DMS153 treated with DMSO at 0.1 percent for 48 hours (cell line): Measurements from ENCODE around the gene MADCAM1.

Experiments
- DNase-seq: peaks from one replicate; lab custom pipeline; 2025; ENCODE audit not compliant: unreplicated experiment; lab: John Stamatoyannopoulos, UW

Gene MADCAM1

DNA sequence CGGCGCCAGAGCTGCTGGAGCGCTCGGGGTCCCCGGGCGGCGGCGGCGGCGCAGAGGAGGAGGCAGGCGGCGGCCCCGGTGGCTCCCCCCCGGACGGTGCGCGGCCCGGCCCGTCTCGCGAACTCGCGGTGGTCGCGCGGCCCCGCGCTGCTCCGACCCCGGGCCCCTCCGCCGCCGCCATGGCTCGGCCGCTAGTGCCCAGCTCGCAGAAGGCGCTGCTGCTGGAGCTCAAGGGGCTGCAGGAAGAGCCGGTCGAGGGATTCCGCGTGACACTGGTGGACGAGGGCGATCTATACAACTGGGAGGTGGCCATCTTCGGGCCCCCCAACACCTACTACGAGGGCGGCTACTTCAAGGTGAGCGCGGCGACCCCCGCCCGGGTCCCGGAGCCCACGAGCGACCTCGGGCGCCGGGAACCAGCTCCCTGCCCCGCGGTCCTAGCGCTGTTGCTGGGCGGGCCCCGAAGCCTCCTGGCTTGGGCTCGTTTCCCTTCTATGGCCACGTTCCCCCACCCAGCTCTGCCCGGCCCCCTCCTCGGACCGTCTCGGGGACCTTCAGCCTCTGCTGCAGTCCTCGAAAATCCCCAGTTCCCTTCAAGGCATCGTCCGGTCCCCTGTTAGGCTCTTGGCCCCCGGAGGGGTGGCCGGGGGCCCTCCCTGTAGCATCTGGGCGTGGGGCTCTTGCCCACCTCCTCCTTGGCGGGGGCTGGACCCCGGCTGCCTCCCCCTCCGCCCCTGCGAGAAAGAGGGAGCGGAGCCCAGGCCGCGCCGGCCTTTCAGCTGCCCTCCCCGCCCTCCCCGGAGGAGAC, 35.7 kb downstream of the MADCAM1 start, which contains the start of gene CDC34:
Gene CDC34 (plus strand): TSS at position 8 of the 808 bp plus-strand sequence. CDS start 172 bp downstream, at position 180.
- DNase-seq, result no peak

DNA sequence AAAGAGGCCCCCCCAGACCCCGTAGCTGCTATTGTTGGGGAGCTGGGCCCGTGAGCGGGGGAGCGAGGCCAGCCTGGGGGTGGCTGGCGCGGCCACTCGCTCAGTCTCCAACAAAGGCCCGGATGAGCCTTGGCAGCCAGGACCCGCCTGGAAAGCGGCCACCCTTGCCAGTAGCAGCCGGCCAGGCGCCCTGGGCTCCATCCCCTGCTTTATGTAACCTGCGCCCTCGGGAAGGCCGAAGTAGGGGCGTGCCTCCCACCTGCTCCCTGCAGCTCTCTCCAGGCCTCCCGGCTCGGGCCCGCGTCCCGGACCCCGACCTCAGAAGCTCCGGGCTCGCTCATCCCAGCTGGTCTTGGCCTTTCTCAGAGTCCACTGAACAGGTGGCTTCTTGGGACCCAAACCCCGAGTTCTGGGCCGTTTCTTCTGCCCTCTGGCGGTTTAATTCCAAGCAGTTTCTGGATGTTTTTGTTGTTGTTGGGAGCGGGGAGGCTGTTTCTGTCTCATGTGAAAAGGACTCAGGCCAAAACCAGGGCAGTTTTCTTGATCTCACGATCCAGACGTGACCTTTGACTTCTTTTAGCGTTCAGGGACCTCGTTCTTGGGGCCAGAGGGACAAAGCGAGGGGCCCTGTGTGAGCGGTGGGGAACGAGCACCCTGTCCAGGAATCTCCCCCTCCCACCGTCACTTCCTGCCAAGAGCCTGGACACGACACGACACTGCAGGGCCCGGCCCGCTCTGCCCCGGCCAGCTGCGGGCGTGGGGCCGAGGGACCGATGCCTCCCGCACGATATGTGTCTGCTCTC, 36.5 kb downstream of the MADCAM1 start:
- no peak for DNase-seq

- no peak for DNase-seq
These were observed 37.2 kb downstream of the MADCAM1 start for GRCh38 chr19:533364-534058.

DNA sequence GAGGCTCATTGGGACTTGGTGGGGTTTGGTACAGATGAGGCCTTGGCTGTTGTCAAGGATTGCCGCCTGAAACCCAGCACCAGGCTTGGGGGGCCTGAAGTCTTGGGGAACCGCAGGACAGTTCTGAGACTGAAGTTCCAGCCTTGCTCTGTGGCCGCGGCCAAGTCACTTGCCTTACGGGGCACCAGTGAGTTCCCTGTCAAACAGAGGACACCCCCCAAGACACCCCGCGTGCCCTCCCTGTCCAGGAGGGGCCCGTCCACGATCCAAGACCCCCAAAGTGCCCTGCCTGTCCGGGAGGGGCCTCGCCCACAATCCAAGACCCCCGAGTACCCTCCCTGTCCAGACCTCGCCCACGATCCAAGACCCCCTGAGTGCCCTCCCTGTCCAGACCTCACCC, 37.8 kb downstream of the MADCAM1 start:
- no peak for DNase-seq

DNA sequence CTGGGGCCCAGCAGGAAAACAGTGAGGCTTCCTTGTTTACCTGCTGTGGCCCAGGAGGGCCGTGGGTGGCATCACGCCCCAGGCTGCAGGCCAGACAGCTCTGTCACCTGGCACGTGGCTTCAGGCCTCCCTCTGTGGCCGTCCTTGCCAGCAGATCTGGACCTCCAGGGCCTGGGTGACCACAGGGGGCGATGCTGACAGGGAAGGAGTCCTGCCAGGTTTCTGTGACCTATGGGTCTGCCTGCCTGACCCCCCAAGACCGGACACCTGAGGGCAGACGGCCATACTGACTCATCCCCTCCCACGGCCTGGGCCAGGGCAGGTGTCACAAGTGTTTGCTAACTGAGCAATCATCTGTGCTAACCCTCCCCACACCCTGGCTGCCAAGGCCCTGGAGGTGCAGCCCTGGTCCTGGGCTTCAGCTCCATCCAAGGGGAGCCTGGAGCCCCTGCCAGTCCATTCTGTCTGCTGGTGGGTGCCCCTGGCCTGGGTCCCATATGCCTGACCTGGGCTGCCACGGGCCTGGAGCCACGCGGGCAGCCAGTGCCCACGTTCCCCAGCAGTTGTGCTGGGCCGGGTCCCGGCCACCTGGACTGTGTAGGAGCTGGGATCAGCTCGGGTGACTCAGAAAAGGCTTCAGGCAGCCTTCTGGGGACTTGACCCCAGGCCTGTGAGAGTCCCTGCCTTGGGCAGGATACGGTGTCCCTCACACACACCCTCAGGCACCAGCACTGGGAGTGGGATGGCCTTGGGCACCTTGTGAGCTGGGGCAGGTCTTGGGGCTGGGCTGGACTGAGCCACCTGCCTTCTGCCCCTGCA, 38.9 kb downstream of the MADCAM1 start:
- DNase-seq, result no peak

- no peak for DNase-seq
These were observed 40.0 kb downstream of the MADCAM1 start for GRCh38 chr19:536031-536880.

DNA sequence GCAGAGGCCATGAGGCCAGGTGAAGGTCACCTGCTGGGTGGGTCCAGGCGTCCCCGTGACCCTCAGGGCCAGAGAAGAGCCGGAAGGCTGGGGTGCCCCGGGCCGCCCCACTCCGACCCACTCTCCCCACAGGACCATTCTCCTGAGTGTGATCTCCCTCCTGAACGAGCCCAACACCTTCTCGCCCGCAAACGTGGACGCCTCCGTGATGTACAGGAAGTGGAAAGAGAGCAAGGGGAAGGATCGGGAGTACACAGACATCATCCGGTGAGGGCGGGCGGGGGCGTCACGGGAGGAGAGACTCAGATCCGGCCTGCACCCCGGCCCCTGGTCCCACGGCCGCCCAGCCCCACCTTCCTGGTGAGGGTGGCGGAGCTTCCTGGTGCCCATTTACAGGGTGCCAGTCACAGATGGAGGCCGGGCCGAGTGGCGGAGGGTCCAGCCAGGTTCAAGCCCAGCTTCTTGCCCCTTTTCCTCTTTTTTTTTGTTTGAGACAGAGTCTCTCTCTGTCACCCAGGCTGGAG, 40.7 kb downstream of the MADCAM1 start:
- no peak for DNase-seq

GRCh38 chr19:538641-539428, 42.5 kb downstream of the MADCAM1 start:
- DNase-seq, result no peak

DNA sequence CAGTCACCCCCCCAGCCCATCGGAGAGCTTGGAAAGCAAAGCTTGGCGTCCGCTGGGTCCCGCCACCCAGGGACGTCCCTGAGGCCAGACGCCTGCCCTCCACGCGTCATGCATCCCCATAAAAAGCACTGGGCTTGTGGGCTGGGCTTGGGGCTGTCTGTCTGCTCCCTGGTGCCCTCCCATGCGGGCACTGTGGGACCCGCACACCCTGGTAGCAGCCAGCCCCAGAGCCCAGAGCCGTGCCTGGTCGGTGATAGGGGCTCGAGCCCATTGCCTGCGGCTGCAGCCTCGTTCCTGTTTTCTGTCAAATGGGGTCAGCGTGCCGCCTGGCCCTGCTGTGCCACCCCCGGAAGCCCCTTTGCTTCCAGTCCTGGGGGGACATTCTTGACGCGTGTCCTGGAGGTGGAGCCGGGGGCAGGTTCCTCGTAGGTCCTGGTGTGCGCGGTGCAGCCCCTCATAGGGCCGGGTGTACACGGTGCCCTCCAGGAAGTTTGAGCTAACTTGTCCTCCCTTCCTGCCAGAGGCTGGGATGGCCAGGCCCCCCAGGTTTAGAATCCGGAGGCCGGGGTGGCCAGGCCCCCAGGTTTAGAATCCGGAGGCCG, 43.2 kb downstream of the MADCAM1 start:
- no peak for DNase-seq

GRCh38 chr19:540867-541637, 44.8 kb downstream of the MADCAM1 start:
- DNase-seq, result no peak

- DNase-seq, result no peak
These were observed 45.4 kb downstream of the MADCAM1 start for GRCh38 chr19:541699-542098.

- no peak for DNase-seq
These were observed 46.0 kb downstream of the MADCAM1 start for GRCh38 chr19:542173-542866.

GRCh38 chr19:543910-544608, 47.8 kb downstream of the MADCAM1 start, which contains the start of gene GZMM:
GZMM (plus strand) TSS chr19:544053; CDS start chr19:544072, 19 bp downstream.
- DNase-seq, result no peak

GRCh38 chr19:547117-547516, 50.8 kb downstream of the MADCAM1 start:
- DNase-seq, result no peak

DNA sequence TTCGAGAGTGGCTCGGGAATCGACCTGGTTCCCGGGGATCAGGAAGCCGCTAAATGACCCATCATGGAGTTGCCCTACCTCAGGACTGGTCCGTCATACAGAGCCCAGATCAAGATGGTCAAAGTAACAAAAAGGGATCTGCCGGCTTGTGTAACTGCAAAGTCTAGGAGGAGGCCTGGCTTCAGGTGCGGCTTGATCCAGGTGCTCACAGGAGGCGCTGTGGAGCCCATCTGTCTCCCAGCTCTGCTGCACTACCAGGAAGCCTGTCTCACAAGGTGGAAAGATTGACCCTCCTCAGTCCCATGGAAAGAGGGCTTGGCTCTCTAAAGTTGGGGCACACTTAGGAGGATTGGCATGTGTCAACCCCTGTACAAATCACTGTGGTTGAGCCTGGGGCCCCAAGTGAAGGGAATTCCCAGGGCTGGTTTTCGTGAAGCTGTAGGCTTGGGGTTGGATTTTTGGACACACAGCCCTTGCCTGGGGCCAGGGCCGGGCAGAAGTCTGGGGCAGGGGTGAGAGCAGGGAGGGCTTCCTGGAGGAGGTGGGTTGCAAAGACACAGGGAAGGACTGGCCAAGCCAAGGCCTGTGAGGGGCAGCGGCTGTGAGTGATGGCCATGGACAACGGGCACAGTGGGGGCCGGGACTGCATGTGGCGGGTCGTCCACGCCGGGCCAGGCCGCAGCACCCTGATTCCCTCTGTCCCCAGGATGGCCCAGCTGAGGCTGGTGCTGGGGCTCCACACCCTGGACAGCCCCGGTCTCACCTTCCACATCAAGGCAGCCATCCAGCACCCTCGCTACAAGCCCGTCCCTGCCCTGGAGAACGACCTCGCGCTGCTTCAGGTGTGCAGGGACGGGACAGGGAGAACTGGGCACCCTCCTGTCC, 51.8 kb downstream of the MADCAM1 start:
- DNase-seq, result no peak
